D721Med (cell line): ENCODE results near the gene LHX6.

Source experiments
- DNase-seq: peaks from one replicate; pipeline ENCODE4 v3.0.0; 2011; ENCODE audit warnings: low spot score; ENCODE audit not compliant: insufficient read length
- FAIRE-seq: peaks from 2 replicates; lab custom pipeline; 2011; peaks lifted over from hg19 to GRCh38; lab: Jason Lieb, UNC
- CTCF ChIP-seq: IDR thresholded peaks from 2 replicates; pipeline ENCODE4 v1.5.1; 2012; ENCODE audit warnings: mild to moderate bottlenecking, control low read depth; ENCODE audit not compliant: insufficient read depth; ENCODE audit errors: missing control alignments

Gene LHX6

DNA sequence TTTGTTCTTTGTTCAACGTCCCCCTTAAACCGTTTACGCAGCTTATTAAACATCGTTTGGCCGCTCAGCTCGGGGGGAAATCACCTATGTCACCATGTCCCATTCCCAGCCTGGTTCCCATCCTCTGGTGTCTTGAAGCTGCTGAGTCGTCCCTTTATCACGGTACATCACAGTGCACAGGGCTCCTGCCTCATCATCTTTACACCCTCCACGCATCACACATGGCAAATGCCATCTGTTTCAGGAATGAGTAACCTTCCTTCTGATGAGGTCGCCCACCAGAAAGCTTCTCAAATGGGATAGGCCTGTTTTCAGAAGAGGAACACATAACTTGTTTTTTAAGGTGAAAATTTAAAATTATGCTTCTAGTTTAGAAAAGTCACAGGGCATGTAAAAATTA, 7.9 kb upstream of the LHX6 start:
- no peak for TF ChIP-seq CTCF
- FAIRE-seq (no peak), DNase-seq (no peak)

DNA sequence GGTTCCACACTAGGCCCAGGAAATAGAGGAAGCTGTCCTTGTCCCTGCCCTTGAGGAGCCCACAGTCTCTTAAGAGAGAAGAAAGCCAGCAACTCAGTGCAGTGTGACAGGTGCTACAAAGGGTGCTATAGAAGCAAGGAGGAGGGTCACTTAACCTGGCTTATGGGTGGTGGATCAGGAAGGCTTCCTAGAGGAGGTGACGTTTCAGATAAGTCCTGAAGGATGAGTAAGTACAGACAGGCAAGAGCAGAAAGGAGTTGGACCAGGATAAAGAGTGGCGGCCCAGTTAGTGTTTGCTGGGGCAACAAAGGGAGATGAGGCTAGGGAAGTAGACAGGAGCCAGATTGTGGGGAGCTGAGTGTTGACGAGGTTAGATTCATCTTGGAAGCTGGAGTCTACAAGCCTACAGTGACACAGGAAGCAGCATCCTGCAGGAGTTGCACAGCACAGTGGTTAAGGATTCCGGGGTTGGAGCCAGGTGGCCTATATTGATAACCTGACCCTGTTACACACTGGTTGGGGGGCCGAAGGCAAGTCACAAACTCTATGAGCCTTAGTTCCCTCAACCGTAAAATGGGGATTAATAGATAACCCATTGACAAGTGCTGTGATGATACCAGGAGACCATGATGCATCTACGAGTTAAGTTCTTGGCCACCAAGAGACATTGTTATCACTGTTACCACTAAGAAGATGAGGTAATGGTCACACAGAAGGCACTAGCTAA, 5.4 kb upstream of the LHX6 start:
- no peak for TF ChIP-seq CTCF
- DNase-seq (no peak), FAIRE-seq (no peak)

GRCh38 chr9:122232796-122233306, 4.1 kb upstream of the LHX6 start:
- TF ChIP-seq CTCF = no peak
- DNase-seq = no peak
- no peak for FAIRE-seq

DNA sequence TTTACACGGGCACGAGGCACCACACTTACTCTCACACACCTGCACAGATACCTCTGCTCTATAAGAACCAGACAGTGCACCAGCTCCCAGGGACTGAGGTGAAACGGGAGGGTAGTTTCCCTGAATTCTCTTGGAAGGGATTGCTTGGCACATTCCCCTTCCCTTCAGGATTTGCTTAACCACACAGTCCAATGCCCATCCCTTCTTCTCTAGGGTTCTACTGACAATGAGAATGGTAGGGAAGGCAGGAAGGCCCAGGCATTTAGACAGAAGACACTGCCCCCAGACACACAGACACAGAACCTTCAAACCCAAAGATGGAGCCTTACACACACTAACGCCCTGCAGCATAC, 704 bp upstream of the LHX6 start:
- FAIRE-seq = no peak
- no peak for DNase-seq
- no peak for TF ChIP-seq CTCF

- FAIRE-seq (no peak), DNase-seq (no peak)
Observed at GRCh38 chr9:122228191-122228567, 578 bp downstream of the LHX6 start.

DNA sequence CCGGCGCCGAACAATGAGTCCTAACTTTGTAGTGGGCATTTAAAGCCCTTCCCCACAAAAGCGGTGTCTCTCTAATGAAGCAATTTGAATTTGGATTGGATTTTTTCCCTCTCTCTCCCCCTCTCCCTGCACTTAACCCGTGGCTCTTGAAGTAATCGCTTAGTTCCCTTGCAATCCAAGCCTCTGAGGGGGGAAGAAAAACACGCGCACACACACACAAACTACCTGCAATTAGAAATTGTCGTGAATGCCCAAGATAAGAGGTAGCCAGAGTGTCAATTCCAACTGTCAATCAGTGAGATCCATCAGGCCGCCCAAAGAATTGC, 1.2 kb downstream of the LHX6 start:
- FAIRE-seq = no peak
- no peak for TF ChIP-seq CTCF
- no peak for DNase-seq

More at GRCh38 chr9:122228191-122228567, 578 bp downstream of the LHX6 start:
- no peak for TF ChIP-seq CTCF

GRCh38 chr9:122226758-122227574, 1.8 kb downstream of the LHX6 start:
- no peak for TF ChIP-seq CTCF
- no peak for DNase-seq
- FAIRE-seq = no peak
